GM10847 (cell line): ENCODE results near the gene CKLF.

ENCODE experiments used
- POLR2A ChIP-seq: IDR thresholded peaks from 2 replicates; pipeline ENCODE4 v1.6.1; 2011; ENCODE audit not compliant: insufficient read length; ENCODE audit errors: extremely low read depth

CKLF gene

DNA sequence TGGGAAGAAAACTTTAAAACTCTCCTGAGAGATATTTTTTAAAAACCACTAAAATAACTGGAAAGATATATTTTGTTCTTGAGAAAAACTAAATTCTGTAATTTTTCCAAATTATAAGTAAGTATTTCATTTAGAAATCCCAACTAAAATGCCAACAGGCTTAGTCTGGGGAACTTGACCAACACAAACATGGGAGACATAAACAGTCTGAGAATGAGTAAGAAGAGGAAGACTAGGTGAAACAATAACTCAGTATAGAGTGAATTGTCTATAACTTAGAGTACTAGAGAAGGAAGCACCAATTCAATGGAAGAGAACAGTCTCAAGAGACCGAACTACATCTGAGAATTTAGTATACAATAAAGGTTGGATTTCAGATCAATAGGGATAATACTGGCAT lies 16.8 kb downstream of the CKLF start:
- TF ChIP-seq POLR2A, result no peak

GRCh38 chr16:66569827-66570405 lies 17.5 kb downstream of the CKLF start:
- TF ChIP-seq POLR2A, result no peak

GRCh38 chr16:66572356-66572755 lies 20.0 kb downstream of the CKLF start:
- TF ChIP-seq POLR2A, result no peak

DNA sequence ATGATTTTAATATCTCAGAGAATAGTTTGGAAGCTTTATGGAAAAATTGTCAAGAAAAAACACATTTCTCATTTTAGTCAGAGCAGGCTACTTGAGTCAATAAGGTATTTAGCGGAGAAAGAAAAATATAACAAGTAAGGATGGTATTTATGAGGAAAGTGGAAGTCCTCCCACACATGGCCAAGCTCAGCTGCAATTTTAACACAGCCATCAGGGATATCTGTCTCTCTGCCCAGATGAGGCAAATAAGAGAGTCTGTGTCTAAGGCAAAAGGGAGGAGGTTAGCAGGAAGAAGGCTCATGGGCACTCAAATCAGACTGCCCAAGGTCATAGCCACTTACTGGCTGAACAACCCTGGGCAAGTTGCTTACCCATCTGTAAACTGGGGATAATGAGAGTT lies 21.7 kb downstream of the CKLF start:
- no peak for TF ChIP-seq POLR2A

DNA sequence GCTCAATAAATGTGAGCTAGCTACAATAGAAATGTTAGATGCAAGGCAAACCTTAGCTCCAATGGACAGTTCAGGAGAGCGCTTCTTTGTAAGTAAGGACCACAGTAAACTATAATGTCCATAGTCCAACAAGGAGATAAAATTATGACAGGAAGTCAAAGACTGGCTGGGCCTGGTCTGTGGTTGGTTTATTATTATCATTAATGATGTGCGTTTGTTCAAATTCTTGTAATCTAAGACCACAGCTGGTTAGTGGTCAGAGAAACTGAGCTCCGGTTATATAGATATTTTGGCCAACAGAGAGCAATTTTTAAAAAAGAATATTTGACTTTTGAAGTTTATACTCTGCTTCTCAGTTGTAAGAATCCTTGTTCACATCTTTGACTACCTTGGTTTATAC lies 22.2 kb downstream of the CKLF start:
- no peak for TF ChIP-seq POLR2A

GRCh38 chr16:66575060-66575459 lies 22.7 kb downstream of the CKLF start:
- TF ChIP-seq POLR2A, result no peak

DNA sequence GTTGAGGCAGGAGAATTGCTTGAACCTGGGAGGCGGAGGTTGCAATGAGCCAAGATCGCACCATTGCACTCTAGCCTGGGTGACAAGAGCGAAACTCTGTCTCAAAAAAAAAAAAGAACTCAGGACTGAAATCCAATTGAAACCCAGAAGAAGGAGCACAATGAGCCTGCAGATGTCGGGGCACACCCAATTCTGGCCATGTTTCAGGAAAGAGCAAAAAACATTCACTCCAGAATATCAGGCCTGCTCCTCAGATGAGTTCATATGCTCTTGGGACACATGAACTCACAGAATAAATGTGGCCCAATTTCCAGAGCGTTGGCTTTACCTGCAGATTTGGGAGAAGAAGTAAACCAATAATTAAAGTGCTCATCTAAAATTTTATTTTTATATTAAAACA lies 23.9 kb downstream of the CKLF start:
- TF ChIP-seq POLR2A, result no peak

DNA sequence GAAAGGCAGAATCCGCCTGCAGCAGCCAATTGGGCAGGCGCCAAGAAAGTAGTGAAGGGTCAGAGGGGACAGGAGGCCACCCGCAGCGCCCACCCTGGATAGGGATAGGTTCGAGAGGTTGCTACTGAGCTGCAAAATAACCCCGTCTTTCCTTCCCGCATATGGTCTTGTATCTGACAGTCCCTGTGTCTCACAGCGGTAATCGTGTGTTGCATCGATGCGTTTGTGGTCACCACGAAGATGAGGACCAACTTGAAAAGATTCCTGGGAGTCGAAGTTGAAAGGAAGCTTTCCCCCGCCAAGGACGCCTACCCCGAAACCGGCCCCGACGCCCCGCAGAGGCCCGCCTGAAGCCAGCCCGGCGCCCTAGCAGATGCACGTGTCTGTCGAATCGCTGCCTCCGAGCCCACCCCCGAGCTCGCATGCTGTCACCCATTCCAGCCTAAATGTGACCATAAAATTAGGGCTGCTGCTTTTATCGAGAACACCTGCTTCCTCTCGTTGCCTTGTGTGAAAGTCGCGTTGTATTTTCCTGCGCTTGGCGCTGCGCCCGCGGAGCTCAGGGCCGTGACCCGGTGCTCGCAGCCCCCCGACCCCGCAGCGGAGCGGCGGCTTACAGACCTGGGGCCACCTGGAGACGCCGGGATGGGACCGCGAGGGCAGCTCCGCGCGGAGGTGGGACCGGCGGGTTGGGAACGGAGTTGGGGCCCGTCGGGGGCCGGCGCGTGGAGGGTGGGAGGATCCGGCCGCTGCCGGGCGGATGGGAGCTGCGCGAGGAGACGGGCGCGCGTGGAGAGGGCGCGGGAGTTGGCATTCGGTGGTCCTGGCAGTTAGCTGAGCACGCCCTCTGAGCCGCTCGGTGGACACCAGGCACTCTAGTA lies 26.5 kb downstream of the CKLF start, which contains the start of gene CMTM2:
Gene CMTM2 (plus strand): TSS at position 813 of the 881 bp plus-strand sequence. CDS start 145 bp downstream, outside the sequence.
- TF ChIP-seq POLR2A, result no peak

DNA sequence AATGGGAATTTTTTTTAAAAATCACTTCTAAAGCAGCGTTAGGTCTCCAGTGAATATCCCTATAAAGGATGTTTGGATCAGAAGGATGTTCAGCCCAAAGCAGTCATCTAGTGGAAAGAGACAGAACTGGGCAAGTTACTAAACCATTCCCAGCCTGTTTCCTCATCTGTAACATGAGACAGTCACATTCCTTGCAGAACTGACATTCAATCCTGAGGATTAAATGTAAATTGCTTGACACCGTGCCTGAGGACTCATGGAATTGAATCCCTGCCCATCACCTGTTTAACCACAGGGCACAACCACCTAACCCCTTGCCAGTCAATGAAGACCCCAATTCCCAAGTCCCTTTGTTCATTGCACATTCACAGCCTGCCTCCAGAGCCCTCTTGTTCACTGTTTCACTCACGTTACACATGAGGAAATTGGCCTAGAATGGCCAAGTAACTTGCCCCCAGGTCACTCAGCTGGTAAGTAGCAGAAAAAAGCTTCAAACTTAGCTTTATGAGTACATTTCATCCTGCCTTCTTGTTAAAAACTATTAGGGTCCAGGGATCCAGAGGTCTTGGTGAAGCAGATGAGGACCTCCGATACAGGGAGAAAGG lies 28.3 kb downstream of the CKLF start:
- TF ChIP-seq POLR2A, result no peak

- no peak for TF ChIP-seq POLR2A
These were observed 29.0 kb downstream of the CKLF start for GRCh38 chr16:66581246-66581952.

- TF ChIP-seq POLR2A, result no peak
These were observed 33.3 kb downstream of the CKLF start for GRCh38 chr16:66585481-66586239.

GRCh38 chr16:66587881-66588600 lies 35.7 kb downstream of the CKLF start:
- no peak for TF ChIP-seq POLR2A

- no peak for TF ChIP-seq POLR2A
These were observed 36.8 kb downstream of the CKLF start for GRCh38 chr16:66588981-66589713.

GRCh38 chr16:66590322-66590721 lies 37.9 kb downstream of the CKLF start:
- no peak for TF ChIP-seq POLR2A

DNA sequence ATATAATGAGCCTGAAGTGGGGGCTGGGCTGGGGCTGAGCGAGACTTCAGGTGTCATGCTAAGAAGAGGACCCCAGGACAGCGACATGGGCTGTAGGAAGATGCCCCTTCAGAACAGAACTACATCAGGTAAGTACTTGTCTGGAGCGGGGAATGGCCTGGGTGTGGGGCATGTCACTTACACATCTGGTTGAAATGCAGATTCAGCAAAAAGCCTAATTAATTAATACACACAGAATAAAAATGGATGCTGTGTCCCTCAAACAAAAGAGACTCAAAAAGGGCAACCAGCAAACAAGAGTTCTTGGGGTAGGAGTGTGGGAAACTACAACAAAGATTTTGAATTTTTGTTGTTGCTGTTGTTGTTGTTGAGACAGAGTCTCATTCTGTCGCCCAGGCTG lies 38.6 kb downstream of the CKLF start:
- TF ChIP-seq POLR2A, result no peak
